ENCODE data around the gene GABRB1. TPM values are rescaled to one million over a fixed set of nuclear protein-coding genes. Genes with fewer than 3 reads are reported as not detected.

GABRB1 gene
- total and polyA plus RNA-seq, 2 donors (not counting 1 experiment from before 2014, with no cell fraction given): 0.05 to 0.17 TPM

- Histone ChIP-seq H2AFZ (ENCODE audit: low read length) (no peak overlapping the region), H3K27ac (ENCODE audit: insufficient read depth, low read length) (no peak overlapping the region), H3K79me2 (ENCODE audit: control insufficient read depth, insufficient read depth, low read length) (no peaks in the 10 kb centered on the region), H3K27me3 (ENCODE audit: control insufficient read depth, insufficient read depth, low read length) (no peaks in the 10 kb centered on the region), H3K9ac (ENCODE audit: insufficient read depth, low read length) (no peak overlapping the region), H3K36me3 (ENCODE audit: control insufficient read depth, insufficient read depth, low read length) (no peaks in the 10 kb centered on the region), H4K20me1 (ENCODE audit: control insufficient read depth, extremely low read depth, insufficient read depth, low read length) (no peaks in the 10 kb centered on the region), H3K9me3 (ENCODE audit: control insufficient read depth, insufficient read depth, low read depth, low read length) (no peaks in the 10 kb centered on the region), H3K4me3 (replicated peaks in 1 of 4; ENCODE audit: control extremely low read depth in 1 of 4, insufficient read depth in 1 of 4, low read depth in 3 of 4, low read length in 4 of 4) (no peak overlapping the region), H3K4me1 (ENCODE audit: control insufficient read depth, extremely low read depth, insufficient read depth, low read length) (peaks cover 2% of the 10 kb centered on the region), H3K4me2 (ENCODE audit: extremely low read depth, insufficient read depth, low read length) (no peak overlapping the region)
- TF ChIP-seq, protein P1, sequence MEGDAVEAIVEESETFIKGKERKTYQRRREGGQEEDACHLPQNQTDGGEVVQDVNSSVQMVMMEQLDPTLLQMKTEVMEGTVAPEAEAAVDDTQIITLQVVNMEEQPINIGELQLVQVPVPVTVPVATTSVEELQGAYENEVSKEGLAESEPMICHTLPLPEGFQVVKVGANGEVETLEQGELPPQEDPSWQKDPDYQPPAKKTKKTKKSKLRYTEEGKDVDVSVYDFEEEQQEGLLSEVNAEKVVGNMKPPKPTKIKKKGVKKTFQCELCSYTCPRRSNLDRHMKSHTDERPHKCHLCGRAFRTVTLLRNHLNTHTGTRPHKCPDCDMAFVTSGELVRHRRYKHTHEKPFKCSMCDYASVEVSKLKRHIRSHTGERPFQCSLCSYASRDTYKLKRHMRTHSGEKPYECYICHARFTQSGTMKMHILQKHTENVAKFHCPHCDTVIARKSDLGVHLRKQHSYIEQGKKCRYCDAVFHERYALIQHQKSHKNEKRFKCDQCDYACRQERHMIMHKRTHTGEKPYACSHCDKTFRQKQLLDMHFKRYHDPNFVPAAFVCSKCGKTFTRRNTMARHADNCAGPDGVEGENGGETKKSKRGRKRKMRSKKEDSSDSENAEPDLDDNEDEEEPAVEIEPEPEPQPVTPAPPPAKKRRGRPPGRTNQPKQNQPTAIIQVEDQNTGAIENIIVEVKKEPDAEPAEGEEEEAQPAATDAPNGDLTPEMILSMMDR (conservative IDR thresholded peaks at IDR 0.05 in 1 of 2, IDR thresholded peaks at IDR 0.05 in 1 of 2; ENCODE audit: low read depth in 1 of 2, low read length in 2 of 2): no peak
- TF ChIP-seq EZH2 (IDR thresholded peaks at IDR 0.05; ENCODE audit: low read length, missing control alignments): no peak
- peak; percentile 86 for DNase-seq (ENCODE audit: low read depth in 2 of 2)
Observed at GRCh38 chr4:47071901-47072341, 40.6 kb downstream of the GABRB1 start.

DNA sequence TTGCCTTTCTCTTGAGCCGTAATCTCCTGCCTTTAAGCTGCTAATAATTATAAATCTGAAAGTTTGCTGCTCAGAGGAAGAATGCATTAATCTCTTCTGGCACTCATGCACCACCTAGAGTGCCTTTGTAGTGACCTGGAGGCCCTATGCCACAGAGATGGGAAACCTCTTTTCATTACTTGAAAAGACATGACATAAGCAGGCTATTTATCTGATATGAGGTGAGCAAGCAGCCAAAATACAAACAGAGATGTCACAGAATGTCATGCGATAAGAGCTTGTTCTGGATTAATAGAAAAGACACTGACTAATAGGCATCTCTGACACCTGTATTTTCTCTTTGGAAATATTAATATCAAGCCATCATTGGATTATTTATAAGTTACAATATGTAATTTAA, 42.3 kb downstream of the GABRB1 start:
- Histone ChIP-seq H3K27ac (ENCODE audit: insufficient read depth, low read length) (no peak overlapping the region), H4K20me1 (ENCODE audit: control insufficient read depth, extremely low read depth, insufficient read depth, low read length) (no peaks in the 10 kb centered on the region), H3K79me2 (ENCODE audit: control insufficient read depth, insufficient read depth, low read length) (no peaks in the 10 kb centered on the region), H3K4me1 (ENCODE audit: control insufficient read depth, extremely low read depth, insufficient read depth, low read length) (peaks cover 2% of the 10 kb centered on the region), H3K9ac (ENCODE audit: insufficient read depth, low read length) (no peak overlapping the region), H3K9me3 (ENCODE audit: control insufficient read depth, insufficient read depth, low read depth, low read length) (no peaks in the 10 kb centered on the region), H2AFZ (ENCODE audit: low read length) (no peak overlapping the region), H3K27me3 (ENCODE audit: control insufficient read depth, insufficient read depth, low read length) (no peaks in the 10 kb centered on the region), H3K4me3 (replicated peaks in 1 of 4; ENCODE audit: control extremely low read depth in 1 of 4, insufficient read depth in 1 of 4, low read depth in 3 of 4, low read length in 4 of 4) (no peak overlapping the region), H3K36me3 (ENCODE audit: control insufficient read depth, insufficient read depth, low read length) (no peaks in the 10 kb centered on the region), H3K4me2 (ENCODE audit: extremely low read depth, insufficient read depth, low read length) (no peak overlapping the region)
- no peak for TF ChIP-seq EZH2 (IDR thresholded peaks at IDR 0.05; ENCODE audit: low read length, missing control alignments)
- TF ChIP-seq, protein P1 (conservative IDR thresholded peaks at IDR 0.05 in 1 of 2, IDR thresholded peaks at IDR 0.05 in 1 of 2; ENCODE audit: low read depth in 1 of 2, low read length in 2 of 2): no peak
- no peak for DNase-seq (ENCODE audit: low read depth in 2 of 2)

- no peaks in the 10 kb centered on the region for H3K36me3 ChIP-seq (ENCODE audit: control insufficient read depth, insufficient read depth, low read length)
- TF ChIP-seq, protein P1 (conservative IDR thresholded peaks at IDR 0.05 in 1 of 2, IDR thresholded peaks at IDR 0.05 in 1 of 2; ENCODE audit: low read depth in 1 of 2, low read length in 2 of 2): no peak
- TF ChIP-seq EZH2 (IDR thresholded peaks at IDR 0.05; ENCODE audit: low read length, missing control alignments): no peak
- peak; percentile 13 to 36 for DNase-seq (ENCODE audit: low read depth in 2 of 2)
- no peak overlapping the region for H3K9ac ChIP-seq (ENCODE audit: insufficient read depth, low read length)
- no peaks in the 10 kb centered on the region for H3K9me3 ChIP-seq (ENCODE audit: control insufficient read depth, insufficient read depth, low read depth, low read length)
- no peak overlapping the region for H2AFZ ChIP-seq (ENCODE audit: low read length)
- no peaks in the 10 kb centered on the region for H3K27me3 ChIP-seq (ENCODE audit: control insufficient read depth, insufficient read depth, low read length)
- H3K27ac ChIP-seq (ENCODE audit: insufficient read depth, low read length): no peak overlapping the region
- H3K4me1 ChIP-seq (ENCODE audit: control insufficient read depth, extremely low read depth, insufficient read depth, low read length): peaks cover 2% of the 10 kb centered on the region
- no peak overlapping the region for H3K4me3 ChIP-seq (replicated peaks in 1 of 4; ENCODE audit: control extremely low read depth in 1 of 4, insufficient read depth in 1 of 4, low read depth in 3 of 4, low read length in 4 of 4)
- no peaks in the 10 kb centered on the region for H4K20me1 ChIP-seq (ENCODE audit: control insufficient read depth, extremely low read depth, insufficient read depth, low read length)
- no peak overlapping the region for H3K4me2 ChIP-seq (ENCODE audit: extremely low read depth, insufficient read depth, low read length)
- no peaks in the 10 kb centered on the region for H3K79me2 ChIP-seq (ENCODE audit: control insufficient read depth, insufficient read depth, low read length)
Observed at GRCh38 chr4:47074816-47075215, 43.4 kb downstream of the GABRB1 start.

Measured in fibroblast of lung (primary cell).